Glutamatergic neuron (in vitro differentiated cells): ENCODE results near the gene JAM2. TPM values are rescaled to one million over a fixed set of nuclear protein-coding genes. Genes with fewer than 3 reads are reported as not detected.

Source experiments
- DNase-seq: peaks from one replicate; pipeline ENCODE4 v3.0.0; 2022
- H3K27ac Mint-ChIP-seq: one replicate; pipeline ENCODE4 v1.8.0; 2020; ENCODE audit warnings: mild to moderate bottlenecking, mixed read lengths, inconsistent platforms; ENCODE audit not compliant: unreplicated experiment
- H3K27me3 Mint-ChIP-seq: one replicate; pipeline ENCODE4 v1.8.0; 2020; ENCODE audit warnings: mild to moderate bottlenecking, moderate library complexity, mixed read lengths, inconsistent platforms; ENCODE audit not compliant: unreplicated experiment
- H3K36me3 Mint-ChIP-seq: one replicate; pipeline ENCODE4 v1.8.0; 2020; ENCODE audit warnings: mild to moderate bottlenecking, mixed read lengths, inconsistent platforms; ENCODE audit not compliant: unreplicated experiment
- H3K4me1 Mint-ChIP-seq: one replicate; pipeline ENCODE4 v1.8.0; 2020; ENCODE audit warnings: mild to moderate bottlenecking, low read depth, mixed read lengths, inconsistent platforms; ENCODE audit not compliant: unreplicated experiment
- H3K4me3 Mint-ChIP-seq: one replicate; pipeline ENCODE4 v1.8.0; 2020; ENCODE audit warnings: mild to moderate bottlenecking, mixed read lengths, inconsistent platforms; ENCODE audit not compliant: unreplicated experiment
- H3K9me3 Mint-ChIP-seq: one replicate; pipeline ENCODE4 v1.8.0; 2020; ENCODE audit warnings: mild to moderate bottlenecking, moderate library complexity, mixed read lengths, inconsistent platforms; ENCODE audit not compliant: unreplicated experiment
- CTCF ChIP-seq: fragments of 200-600 bp; sonication (generic); IDR thresholded peaks from one replicate; pipeline ENCODE4 v1.5.0; 2021; ENCODE audit not compliant: partially characterized antibody, unreplicated experiment
- total RNA-seq: library from RNA; stranded (reverse); fragmentation: NEBNext Ultra II Directional; extraction: Animal tissue kit (Norgen Biotek cat#: 25700); gene quantifications from one replicate; pipeline ENCODE4 v1.2.1, GENCODE V29; 2021; ENCODE audit not compliant: unreplicated experiment

Gene JAM2
- total RNA-seq, 1 donor from 2014 or later, result 4.6 TPM

GRCh38 chr21:25626757-25627156, 12.3 kb upstream of the JAM2 start:
- Mint-ChIP-seq H3K36me3 (no peaks in the 10 kb centered on the region), H3K27ac (no peak overlapping the region), H3K9me3 (no peaks in the 10 kb centered on the region), H3K27me3 (peaks cover 2% of the 10 kb centered on the region), H3K4me3 (no peak overlapping the region), H3K4me1 (no peaks in the 10 kb centered on the region)
- TF ChIP-seq CTCF, result no peak
- no peak for DNase-seq

GRCh38 chr21:25632296-25632695, 6.8 kb upstream of the JAM2 start:
- no peak for TF ChIP-seq CTCF
- Mint-ChIP-seq H3K4me3 (no peak overlapping the region), H3K4me1 (no peaks in the 10 kb centered on the region), H3K27me3 (peaks cover 2% of the 10 kb centered on the region), H3K27ac (no peak overlapping the region), H3K9me3 (no peaks in the 10 kb centered on the region), H3K36me3 (no peaks in the 10 kb centered on the region)
- no peak for DNase-seq

GRCh38 chr21:25635310-25635709, 3.7 kb upstream of the JAM2 start:
- peaks cover 4% of the 10 kb centered on the region for H3K9me3 Mint-ChIP-seq
- no peak for TF ChIP-seq CTCF
- peaks cover 2% of the 10 kb centered on the region for H3K27me3 Mint-ChIP-seq
- DNase-seq, result no peak
- peaks cover 8% of the 10 kb centered on the region for H3K4me1 Mint-ChIP-seq
- no peak overlapping the region for H3K4me3 Mint-ChIP-seq
- no peaks in the 10 kb centered on the region for H3K36me3 Mint-ChIP-seq
- no peak overlapping the region for H3K27ac Mint-ChIP-seq

GRCh38 chr21:25636727-25637126, 2.3 kb upstream of the JAM2 start:
- Mint-ChIP-seq H3K4me1 (peaks cover 11% of the 10 kb centered on the region), H3K4me3 (no peak overlapping the region), H3K27me3 (peaks cover 5% of the 10 kb centered on the region), H3K9me3 (peaks cover 4% of the 10 kb centered on the region), H3K27ac (no peak overlapping the region), H3K36me3 (no peaks in the 10 kb centered on the region)
- no peak for TF ChIP-seq CTCF
- DNase-seq, result no peak

GRCh38 chr21:25637851-25638659, 1.0 kb upstream of the JAM2 start:
- no peak overlapping the region for H3K27ac Mint-ChIP-seq
- H3K4me3 Mint-ChIP-seq, result peak overlapping the region; percentile 76
- DNase-seq, result no peak
- H3K27me3 Mint-ChIP-seq, result peaks cover 5% of the 10 kb centered on the region
- H3K36me3 Mint-ChIP-seq, result no peaks in the 10 kb centered on the region
- peaks cover 4% of the 10 kb centered on the region for H3K9me3 Mint-ChIP-seq
- peaks cover 11% of the 10 kb centered on the region for H3K4me1 Mint-ChIP-seq
- TF ChIP-seq CTCF, result no peak
